ENCODE results near the gene ALPL. TPM values are rescaled to one million over a fixed set of nuclear protein-coding genes. Genes with fewer than 3 reads are reported as not detected.

ALPL gene
- polyA plus RNA-seq, 2 of the 4 experiments (the other 2 are of a cell fraction), result 0.06 to 0.31 TPM

GRCh38 chr1:21620496-21620895, 111.3 kb downstream of the ALPL start (continued):
- TF ChIP-seq CBX2 (IDR thresholded peaks at IDR 0.05; ENCODE audit: borderline replicate concordance, low read depth), result no peak
- no peak for TF ChIP-seq EHMT2 (IDR thresholded peaks at IDR 0.05; ENCODE audit: low read depth)

- H3K4me1 ChIP-seq, result peaks cover 39% of the 10 kb centered on the region
- DNase-seq (ENCODE audit: low read depth in 1 of 2, low spot score in 1 of 2) (no peak), FAIRE-seq (no peak), ATAC-seq (no peak)
- WGBS (ENCODE audit: missing lambda C conversion rate), result 44% methylated on average over 4 of the region's 7 CpGs
- peak overlapping the region; percentile 58; the same call in 1 of the 3 replicates for H3K4me3 ChIP-seq
- 0 out of 6 replicates have a peak overlapping the region, but pooled peaks of 1 of the 2 experiments have one; percentile 13 for H3K27ac ChIP-seq
- TF ChIP-seq BHLHE40 (IDR thresholded peaks at IDR 0.05; ENCODE audit: low read depth, low read length), result no peak
- TF ChIP-seq HES2 (IDR thresholded peaks at IDR 0.05), result no peak
- TF ChIP-seq ZNF302 (CRISPR knock-in tag; IDR thresholded peaks at IDR 0.05), result no peak
- no peak for TF ChIP-seq JUN (IDR thresholded peaks at IDR 0.05)
- TF ChIP-seq GATA3 (IDR thresholded peaks at IDR 0.05; ENCODE audit: borderline replicate concordance), result no peak
- no peak for TF ChIP-seq KDM5A (IDR thresholded peaks at IDR 0.05)
- TF ChIP-seq CHD2 (IDR thresholded peaks at IDR 0.05; ENCODE audit: low read length, partially characterized antibody), result no peak
- no peak for TF ChIP-seq RNF2 (IDR thresholded peaks at IDR 0.05; ENCODE audit: borderline replicate concordance, low read depth)
- no peak for TF ChIP-seq HDAC2 (IDR thresholded peaks at IDR 0.05)
- no peak for TF ChIP-seq MAZ (IDR thresholded peaks at IDR 0.05; ENCODE audit: borderline replicate concordance, low read depth, low read length)
- no peak for TF ChIP-seq PBX3 (IDR thresholded peaks at IDR 0.05)
- TF ChIP-seq FOXS1 (CRISPR knock-in tag; IDR thresholded peaks at IDR 0.05), result no peak
- no peak for TF ChIP-seq NR3C1 (IDR thresholded peaks at IDR 0.05)
- TF ChIP-seq HOXB13 (CRISPR knock-in tag; IDR thresholded peaks at IDR 0.05; ENCODE audit: low read depth), result no peak
- TF ChIP-seq MYC (IDR thresholded peaks at IDR 0.05; ENCODE audit: borderline replicate concordance, low read length), result no peak
- ChIA-PET CTCF (interaction anchor here (1.2 to 5.0 kb wide), 3 partner anchors 10 to 110 kb away, joined by 3 to 20 read pairs (median 3); no protein-coding TSS in a partner anchor), POLR2A (no interaction called here)
- H3K4me2 ChIP-seq, result peak overlapping the region; percentile 97
- no peaks in the 10 kb centered on the region for H3K9me3 ChIP-seq
These were observed 111.8 kb downstream of the ALPL start for GRCh38 chr1:21621051-21621450.

- ATAC-seq, result peak; percentile 25 to 26; a peak in 4 of 6 replicates
- Histone ChIP-seq H3K4me3 (peak overlapping the region; percentile 58), H3K27ac (peak overlapping the region; percentile 85 to 92), H3K9me3 (no peaks in the 10 kb centered on the region), H3K4me1 (peaks cover 43% of the 10 kb centered on the region), H3K4me2 (peak overlapping the region; percentile 97)
- TF ChIP-seq CBX2 (IDR thresholded peaks at IDR 0.05; ENCODE audit: borderline replicate concordance, low read depth) (no peak), RFX5 (IDR thresholded peaks at IDR 0.05) (no peak), HDAC2 (IDR thresholded peaks at IDR 0.05) (no peak), MAX (IDR thresholded peaks at IDR 0.05) (no peak), PHF8 (IDR thresholded peaks at IDR 0.05; ENCODE audit: borderline replicate concordance, low read depth) (no peak), ATOH8 (CRISPR knock-in tag; IDR thresholded peaks at IDR 0.05; ENCODE audit: low read depth) (no peak), ZNF302 (CRISPR knock-in tag; IDR thresholded peaks at IDR 0.05) (no peak), RAD21 (conservative IDR thresholded peaks at IDR 0.05 in 1 of 2, IDR thresholded peaks at IDR 0.05 in 1 of 2) (no peak), FOSB (CRISPR knock-in tag; IDR thresholded peaks at IDR 0.05) (no peak), HES2 (IDR thresholded peaks at IDR 0.05) (no peak), EP300 (IDR thresholded peaks at IDR 0.05) (no peak), EHMT2 (IDR thresholded peaks at IDR 0.05; ENCODE audit: low read depth) (no peak)
- WGBS (ENCODE audit: missing lambda C conversion rate), result 4% methylated on average over 4 of the region's 39 CpGs
- DNase-seq (ENCODE audit: low read depth in 1 of 2, low spot score in 1 of 2), result no peak
- ChIA-PET CTCF (interaction anchor here (1.2 to 5.0 kb wide), 3 partner anchors 11 to 111 kb away, joined by 3 to 20 read pairs (median 3); no protein-coding TSS in a partner anchor), POLR2A (interaction anchor here (0.6 to 0.8 kb wide), 2 partner anchors 16 to 18 kb away, joined by 3 read pairs; no protein-coding TSS in a partner anchor)
- FAIRE-seq, result no peak
These were observed 112.7 kb downstream of the ALPL start for GRCh38 chr1:21621761-21622436.

All from A549 (cell line).